Testis (tissue), 3 donors: ENCODE data around the gene CAMKK1. TPM values are rescaled to one million over a fixed set of nuclear protein-coding genes. Genes with fewer than 3 reads are reported as not detected.

ENCODE experiments used
- DNase-seq: peaks from one replicate; pipeline ENCODE4 v3.0.0-alpha.2; 2019
- H3K27ac ChIP-seq, 2 donors: fragments of 200-600 bp; sonication (generic); one replicate each; pipeline ENCODE4 v1.5.1; 2019
- H3K27me3 ChIP-seq: fragments of 200-600 bp; sonication (generic); one replicate; pipeline ENCODE4 v1.5.1; 2019
- H3K36me3 ChIP-seq: fragments of 200-600 bp; sonication (generic); one replicate; pipeline ENCODE4 v1.5.1; 2017; ENCODE audit warnings: low read depth; ENCODE audit errors: missing control alignments
- H3K4me1 ChIP-seq: fragments of 200-600 bp; sonication (generic); one replicate; pipeline ENCODE4 v1.5.1; 2019
- H3K4me3 ChIP-seq, 2 donors: fragments of 200-600 bp; sonication (generic); one replicate each; pipeline ENCODE4 v1.5.1; 2017 to 2019
- H3K9me3 ChIP-seq: fragments of 200-600 bp; sonication (generic); one replicate; pipeline ENCODE4 v1.5.1; 2017
- CTCF ChIP-seq, 3 experiments: fragments of 450-650 bp in 2 of 3; fragments of 200-600 bp in 1 of 3; sonication (generic) in 1 of 3; IDR thresholded peaks; one replicate each; pipeline ENCODE4 v1.5.1; 2016 to 2019; ENCODE audit warnings: antibody characterized with exemption in 3 of 3, mild to moderate bottlenecking in 2 of 3, moderate library complexity in 1 of 3
- POLR2A ChIP-seq: fragments of 450-650 bp; IDR thresholded peaks from one replicate; pipeline ENCODE4 v1.6.1; 2017; ENCODE audit warnings: antibody characterized with exemption, mild to moderate bottlenecking, moderate library complexity
- WGBS, 2 donors: methylation state at CpG; one replicate each; pipeline ENCODE4 v1.1.5; 2018; 5-methylcytosine and 5-hydroxymethylcytosine counted together
- intact Hi-C: fragments of 100-400 bp; cut with DNase I; formaldehyde crosslinking; loops from one replicate; pipeline ENCODE4 v1.15.1; 2023; ENCODE audit warnings: low total_unique reads
- polyA plus RNA-seq: library from polyadenylated mRNA; stranded (reverse); fragments of 350-450 nt; fragmentation: Illumina TruSeq; extraction: RNeasy Lipid Tissue Mini Kit (QIAGEN cat#74804); gene quantifications from one replicate; pipeline ENCODE4 v1.2.3, GENCODE V29; 2014; ENCODE audit warnings: low read depth, low replicate concordance; ENCODE audit not compliant: insufficient read depth
- total RNA-seq, 2 donors: library from RNA; depleted of rRNA; stranded (reverse); fragments of >200 nt; gene quantifications; one replicate each; pipeline ENCODE4 v1.2.3, GENCODE V29; 2016

CAMKK1 gene
- total and polyA plus RNA-seq, 3 donors from 2014 or later, result 18.5 to 21.6 (median 19.7) TPM

GRCh38 chr17:3817851-3818605, 74.8 kb downstream of the CAMKK1 start:
- peaks cover 3% of the 10 kb centered on the region for H3K4me1 ChIP-seq
- 92 to 93% methylated on average over 12 of the region's 12 CpGs for WGBS, 2 donors
- no peak overlapping the region for H3K4me3 ChIP-seq
- no peaks in the 10 kb centered on the region for H3K9me3 ChIP-seq
- no peak for TF ChIP-seq POLR2A
- no peak for TF ChIP-seq CTCF (IDR thresholded peaks at IDR 0.05)
- DNase-seq, result no peak
- H3K36me3 ChIP-seq, result no peaks in the 10 kb centered on the region
- H3K27ac ChIP-seq, result no peak overlapping the region
- intact Hi-C loops, result no loop called here
- no peaks in the 10 kb centered on the region for H3K27me3 ChIP-seq

- H3K27ac ChIP-seq, result no peak overlapping the region
- intact Hi-C loops, result no loop called here
- H3K27me3 ChIP-seq, result no peaks in the 10 kb centered on the region
- 85 to 87% methylated on average over 7 of the region's 7 CpGs for WGBS, 2 donors
- no peaks in the 10 kb centered on the region for H3K36me3 ChIP-seq
- H3K9me3 ChIP-seq, result no peaks in the 10 kb centered on the region
- TF ChIP-seq POLR2A, result no peak
- TF ChIP-seq CTCF (IDR thresholded peaks at IDR 0.05), result no peak
- no peak for DNase-seq
- H3K4me1 ChIP-seq, result peaks cover 10% of the 10 kb centered on the region
- no peak overlapping the region for H3K4me3 ChIP-seq
Measured at GRCh38 chr17:3815925-3816324, 76.9 kb downstream of the CAMKK1 start.

GRCh38 chr17:3815122-3815521, 77.7 kb downstream of the CAMKK1 start:
- Histone ChIP-seq H3K36me3 (no peaks in the 10 kb centered on the region), H3K4me1 (peaks cover 10% of the 10 kb centered on the region), H3K27me3 (no peaks in the 10 kb centered on the region), H3K9me3 (no peaks in the 10 kb centered on the region), H3K27ac (no peak overlapping the region), H3K4me3 (no peak overlapping the region)
- 76 to 79% methylated on average over 6 of the region's 6 CpGs for WGBS, 2 donors
- no peak for DNase-seq
- intact Hi-C loops, result no loop called here
- TF ChIP-seq CTCF (IDR thresholded peaks at IDR 0.05) (no peak), POLR2A (no peak)

GRCh38 chr17:3814361-3814760, 78.5 kb downstream of the CAMKK1 start:
- WGBS, 2 donors, result 87 to 95% methylated on average over 13 of the region's 13 CpGs

More at GRCh38 chr17:3814361-3814760, 78.5 kb downstream of the CAMKK1 start:
- no peaks in the 10 kb centered on the region for H3K36me3 ChIP-seq
- H3K27ac ChIP-seq, result no peak overlapping the region
- TF ChIP-seq CTCF (IDR thresholded peaks at IDR 0.05), result no peak
- TF ChIP-seq POLR2A, result no peak
- intact Hi-C loops, result no loop called here
- no peak for DNase-seq
- no peaks in the 10 kb centered on the region for H3K27me3 ChIP-seq
- no peak overlapping the region for H3K4me3 ChIP-seq
- H3K9me3 ChIP-seq, result no peaks in the 10 kb centered on the region
- peaks cover 10% of the 10 kb centered on the region for H3K4me1 ChIP-seq
